Left hindlimb (tissue), 1 donor: ENCODE measurements around the gene IDH3A.

Source experiments
- DNase-seq: peaks from one replicate; pipeline ENCODE4 v3.0.0-alpha.2; 2018

IDH3A gene

GRCh38 chr15:78149068-78149804 is at the start of gene IDH3A:
IDH3A (plus strand) TSS chr15:78149362; CDS start chr15:78149404, 42 bp downstream.
- DNase-seq: peak; percentile 99

GRCh38 chr15:78100886-78101285 is 48.3 kb upstream of the IDH3A start:
- DNase-seq: peak; percentile 16

GRCh38 chr15:78101423-78102105 is 47.6 kb upstream of the IDH3A start:
- DNase-seq: peak; percentile 8

GRCh38 chr15:78102211-78102610 is 47.0 kb upstream of the IDH3A start:
- no peak for DNase-seq

GRCh38 chr15:78102741-78103140 is 46.4 kb upstream of the IDH3A start:
- peak; percentile 10 for DNase-seq

GRCh38 chr15:78103406-78104118 is 45.6 kb upstream of the IDH3A start:
- peak; percentile 41 for DNase-seq

- no peak for DNase-seq
Measured at GRCh38 chr15:78104119-78104479, 45.1 kb upstream of the IDH3A start.

GRCh38 chr15:78104566-78105475 is 44.3 kb upstream of the IDH3A start:
- DNase-seq: peak; percentile 16

- peak; percentile 24 for DNase-seq
Measured at GRCh38 chr15:78105476-78106241, 43.5 kb upstream of the IDH3A start.

GRCh38 chr15:78107471-78107870 is 41.7 kb upstream of the IDH3A start:
- peak; percentile 12 for DNase-seq

- peak; percentile 82 for DNase-seq
Measured at GRCh38 chr15:78108300-78109084, 40.7 kb upstream of the IDH3A start.

GRCh38 chr15:78109156-78109555 is 40.0 kb upstream of the IDH3A start:
- DNase-seq: no peak

GRCh38 chr15:78110096-78110495 is 39.1 kb upstream of the IDH3A start:
- no peak for DNase-seq

- peak; percentile 15 for DNase-seq
Measured at GRCh38 chr15:78110916-78111475, 38.2 kb upstream of the IDH3A start.

GRCh38 chr15:78111788-78112187 is 37.4 kb upstream of the IDH3A start:
- DNase-seq: peak; percentile 12

GRCh38 chr15:78112551-78112950 is 36.6 kb upstream of the IDH3A start:
- DNase-seq: no peak

- DNase-seq: no peak
Measured at GRCh38 chr15:78120523-78120922, 28.6 kb upstream of the IDH3A start.

GRCh38 chr15:78125267-78125666 is 23.9 kb upstream of the IDH3A start:
- no peak for DNase-seq

- no peak for DNase-seq
Measured at GRCh38 chr15:78127882-78128281, 21.3 kb upstream of the IDH3A start.

- DNase-seq: no peak
Measured at GRCh38 chr15:78129077-78129750, 19.9 kb upstream of the IDH3A start.
